HEK293 (cell line): ENCODE measurements around the gene GLIPR1.

Experiments
- HOXD13 ChIP-seq: sonication (generic); formaldehyde crosslinking; IDR thresholded peaks from 2 replicates; pipeline ENCODE4 v1.8.0; 2022; ENCODE audit warnings: missing genetic modification reagents, borderline replicate concordance
- PRDM10 ChIP-seq: fragments of 450-650 bp; formaldehyde crosslinking; IDR thresholded peaks from 2 replicates; pipeline ENCODE4 v1.5.1; 2016; ENCODE audit warnings: missing biosample characterization, missing genetic modification characterization
- SCRT1 ChIP-seq: fragments of 450-650 bp; formaldehyde crosslinking; IDR thresholded peaks from 2 replicates; pipeline ENCODE4 v1.5.1; 2016; ENCODE audit warnings: missing biosample characterization, missing genetic modification characterization, borderline replicate concordance
- SP3 ChIP-seq: fragments of 450-650 bp; formaldehyde crosslinking; IDR thresholded peaks from 2 replicates; pipeline ENCODE4 v1.5.1; 2016; ENCODE audit warnings: missing biosample characterization, missing genetic modification characterization
- SP7 ChIP-seq: fragments of 450-650 bp; formaldehyde crosslinking; IDR thresholded peaks from 2 replicates; pipeline ENCODE4 v1.5.1; 2016; ENCODE audit warnings: missing biosample characterization, missing genetic modification characterization
- ZNF157 ChIP-seq: fragments of 450-650 bp; formaldehyde crosslinking; IDR thresholded peaks from 2 replicates; pipeline ENCODE4 v1.5.1; 2016; ENCODE audit warnings: missing biosample characterization, missing genetic modification characterization
- ZNF214 ChIP-seq: fragments of 450-650 bp; formaldehyde crosslinking; IDR thresholded peaks from 2 replicates; pipeline ENCODE4 v1.5.1; 2017; ENCODE audit warnings: missing biosample characterization, mild to moderate bottlenecking, missing genetic modification characterization, borderline replicate concordance
- ZNF23 ChIP-seq: fragments of 450-650 bp; formaldehyde crosslinking; IDR thresholded peaks from 2 replicates; pipeline ENCODE4 v1.5.1; 2016; ENCODE audit warnings: missing biosample characterization, missing genetic modification characterization, borderline replicate concordance
- ZNF24 ChIP-seq: fragments of 450-650 bp; formaldehyde crosslinking; IDR thresholded peaks from 2 replicates; pipeline ENCODE4 v1.5.1; 2016; ENCODE audit warnings: missing biosample characterization, missing genetic modification characterization
- ZNF280C ChIP-seq: fragments of 450-650 bp; formaldehyde crosslinking; IDR thresholded peaks from 2 replicates; pipeline ENCODE4 v1.5.1; 2016; ENCODE audit warnings: missing biosample characterization, missing genetic modification characterization
- ZNF335 ChIP-seq: fragments of 450-650 bp; formaldehyde crosslinking; conservative IDR thresholded peaks from 2 replicates; pipeline ENCODE4 v1.5.1; 2016; ENCODE audit warnings: missing biosample characterization, missing genetic modification characterization
- ZNF341 ChIP-seq: fragments of 450-650 bp; formaldehyde crosslinking; IDR thresholded peaks from 2 replicates; pipeline ENCODE4; 2016; ENCODE audit warnings: low read depth, missing biosample characterization, missing genetic modification characterization
- ZNF391 ChIP-seq: fragments of 450-650 bp; formaldehyde crosslinking; IDR thresholded peaks from 2 replicates; pipeline ENCODE4 v1.5.1; 2016; ENCODE audit warnings: low read depth, missing biosample characterization, missing genetic modification characterization, borderline replicate concordance
- ZNF426 ChIP-seq: fragments of 450-650 bp; formaldehyde crosslinking; IDR thresholded peaks from 2 replicates; pipeline ENCODE4 v1.5.1; 2017; ENCODE audit warnings: missing biosample characterization, missing genetic modification characterization, mild to moderate bottlenecking, inconsistent platforms, moderate library complexity
- ZNF580 ChIP-seq: fragments of 450-650 bp; formaldehyde crosslinking; IDR thresholded peaks from 2 replicates; pipeline ENCODE4 v1.5.1; 2016; ENCODE audit warnings: missing biosample characterization, missing genetic modification characterization
- ZNF585B ChIP-seq: fragments of 450-650 bp; formaldehyde crosslinking; IDR thresholded peaks from 2 replicates; pipeline ENCODE4 v1.5.1; 2016; ENCODE audit warnings: missing biosample characterization, missing genetic modification characterization
- ZNF610 ChIP-seq: fragments of 450-650 bp; formaldehyde crosslinking; IDR thresholded peaks from 2 replicates; pipeline ENCODE4 v1.5.1; 2016; ENCODE audit warnings: missing biosample characterization, missing genetic modification characterization, borderline replicate concordance
- ZNF664 ChIP-seq: fragments of 450-650 bp; formaldehyde crosslinking; IDR thresholded peaks from 2 replicates; pipeline ENCODE4 v1.5.1; 2016; ENCODE audit warnings: missing biosample characterization, missing genetic modification characterization
- ZNF76 ChIP-seq: fragments of 450-650 bp; formaldehyde crosslinking; IDR thresholded peaks from 2 replicates; pipeline ENCODE4; 2016; ENCODE audit warnings: low read depth, missing biosample characterization, missing genetic modification characterization, borderline replicate concordance
- ZNF768 ChIP-seq: fragments of 450-650 bp; formaldehyde crosslinking; IDR thresholded peaks from 2 replicates; pipeline ENCODE4 v1.5.1; 2018; ENCODE audit warnings: missing biosample characterization, mild to moderate bottlenecking, missing genetic modification characterization
- ZSCAN23 ChIP-seq: fragments of 450-650 bp; formaldehyde crosslinking; IDR thresholded peaks from 2 replicates; pipeline ENCODE4 v1.5.1; 2016; ENCODE audit warnings: missing biosample characterization, missing genetic modification characterization
- ZXDB ChIP-seq: fragments of 450-650 bp; formaldehyde crosslinking; IDR thresholded peaks from 2 replicates; pipeline ENCODE4 v1.5.1; 2016; ENCODE audit warnings: missing biosample characterization, missing genetic modification characterization
- TF ChIP-seq, protein P1 (sequence below): fragments of 450-650 bp; formaldehyde crosslinking; conservative IDR thresholded peaks from 2 replicates; pipeline ENCODE4 v1.5.1; 2016; ENCODE audit warnings: low read depth, missing biosample characterization, missing genetic modification characterization
- TF ChIP-seq, protein P2 (sequence below): fragments of 450-650 bp; IDR thresholded peaks from 2 replicates; pipeline ENCODE4 v1.5.1; 2018; ENCODE audit warnings: missing biosample characterization, missing genetic modification characterization

GLIPR1 gene

DNA sequence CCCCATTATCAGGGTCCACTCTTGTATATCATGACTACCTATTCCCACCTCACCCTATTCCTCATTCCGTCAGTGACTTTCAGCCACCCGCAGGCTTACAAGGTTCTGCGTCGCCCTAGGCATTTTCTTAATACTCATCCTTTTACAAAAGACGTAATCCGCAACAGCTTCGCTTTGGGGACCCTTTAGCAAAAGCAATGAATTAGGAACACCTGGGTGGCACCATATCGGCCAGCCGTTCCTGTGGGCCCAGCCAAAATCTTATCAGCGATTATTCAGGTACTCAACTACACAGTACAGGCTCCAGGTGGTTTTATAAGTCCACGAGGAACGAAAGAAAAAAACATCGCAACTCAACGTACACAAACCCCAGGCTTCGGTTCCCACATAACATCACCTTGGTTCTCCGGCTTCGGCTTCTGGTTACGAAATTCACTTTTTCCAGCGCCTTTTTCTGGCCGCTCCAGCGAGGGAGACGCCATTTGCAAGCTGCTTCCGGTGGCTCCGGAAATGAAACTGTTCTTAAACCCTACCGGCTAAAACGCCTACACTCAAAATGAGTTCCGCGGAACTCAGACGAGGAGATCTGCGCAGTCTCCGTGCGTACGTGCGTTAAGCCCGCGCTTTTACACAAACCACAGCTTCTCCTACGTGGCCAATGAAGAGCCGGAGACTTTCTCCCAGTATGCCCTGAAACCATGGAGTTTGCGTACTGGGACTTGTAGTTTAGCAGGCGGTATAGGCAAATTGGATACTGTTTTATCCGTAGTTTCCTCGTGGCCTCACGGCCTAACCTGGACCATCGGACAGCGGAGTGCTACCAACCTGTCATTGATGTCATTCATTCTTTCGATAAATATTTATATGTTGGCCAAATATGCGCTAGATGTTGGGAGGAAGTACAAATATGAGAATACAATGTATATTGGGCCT is 30.8 kb downstream of the GLIPR1 start, which contains the start of gene KRR1 (continued):
- TF ChIP-seq, protein P1, sequence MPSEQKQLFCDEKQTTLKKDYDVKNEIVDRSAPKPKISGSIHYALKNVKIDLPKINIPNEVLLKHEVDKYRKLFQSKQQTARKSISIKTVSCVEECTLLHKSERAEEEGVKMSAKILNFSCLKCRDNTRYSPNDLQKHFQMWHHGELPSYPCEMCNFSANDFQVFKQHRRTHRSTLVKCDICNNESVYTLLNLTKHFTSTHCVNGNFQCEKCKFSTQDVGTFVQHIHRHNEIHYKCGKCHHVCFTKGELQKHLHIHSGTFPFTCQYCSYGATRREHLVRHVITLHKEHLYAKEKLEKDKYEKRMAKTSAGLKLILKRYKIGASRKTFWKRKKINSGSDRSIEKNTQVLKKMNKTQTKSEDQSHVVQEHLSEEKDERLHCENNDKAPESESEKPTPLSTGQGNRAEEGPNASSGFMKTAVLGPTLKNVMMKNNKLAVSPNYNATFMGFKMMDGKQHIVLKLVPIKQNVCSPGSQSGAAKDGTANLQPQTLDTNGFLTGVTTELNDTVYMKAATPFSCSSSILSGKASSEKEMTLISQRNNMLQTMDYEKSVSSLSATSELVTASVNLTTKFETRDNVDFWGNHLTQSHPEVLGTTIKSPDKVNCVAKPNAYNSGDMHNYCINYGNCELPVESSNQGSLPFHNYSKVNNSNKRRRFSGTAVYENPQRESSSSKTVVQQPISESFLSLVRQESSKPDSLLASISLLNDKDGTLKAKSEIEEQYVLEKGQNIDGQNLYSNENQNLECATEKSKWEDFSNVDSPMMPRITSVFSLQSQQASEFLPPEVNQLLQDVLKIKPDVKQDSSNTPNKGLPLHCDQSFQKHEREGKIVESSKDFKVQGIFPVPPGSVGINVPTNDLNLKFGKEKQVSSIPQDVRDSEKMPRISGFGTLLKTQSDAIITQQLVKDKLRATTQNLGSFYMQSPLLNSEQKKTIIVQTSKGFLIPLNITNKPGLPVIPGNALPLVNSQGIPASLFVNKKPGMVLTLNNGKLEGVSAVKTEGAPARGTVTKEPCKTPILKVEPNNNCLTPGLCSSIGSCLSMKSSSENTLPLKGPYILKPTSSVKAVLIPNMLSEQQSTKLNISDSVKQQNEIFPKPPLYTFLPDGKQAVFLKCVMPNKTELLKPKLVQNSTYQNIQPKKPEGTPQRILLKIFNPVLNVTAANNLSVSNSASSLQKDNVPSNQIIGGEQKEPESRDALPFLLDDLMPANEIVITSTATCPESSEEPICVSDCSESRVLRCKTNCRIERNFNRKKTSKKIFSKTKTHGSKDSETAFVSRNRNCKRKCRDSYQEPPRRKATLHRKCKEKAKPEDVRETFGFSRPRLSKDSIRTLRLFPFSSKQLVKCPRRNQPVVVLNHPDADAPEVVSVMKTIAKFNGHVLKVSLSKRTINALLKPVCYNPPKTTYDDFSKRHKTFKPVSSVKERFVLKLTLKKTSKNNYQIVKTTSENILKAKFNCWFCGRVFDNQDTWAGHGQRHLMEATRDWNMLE (tag by site-specific recombination): peak; percentile 99
- TF ChIP-seq ZNF426 (tag by site-specific recombination) (no peak), ZNF664 (tag by site-specific recombination) (no peak), ZNF23 (tag by site-specific recombination) (no peak), ZNF157 (tag by site-specific recombination) (no peak), ZNF341 (tag by site-specific recombination) (0 out of 2 replicates have a peak, but pooled peaks have one; percentile 42), HOXD13 (CRISPR knock-in tag) (0 out of 2 replicates have a peak, but pooled peaks have one; percentile 64), ZNF610 (tag by site-specific recombination) (0 out of 2 replicates have a peak, but pooled peaks have one; percentile 31), ZNF76 (tag by site-specific recombination) (peak; percentile 97), ZNF768 (tag by site-specific recombination) (no peak), PRDM10 (tag by site-specific recombination) (peak; percentile 45; the same call in 1 of the 2 replicates), ZNF585B (tag by site-specific recombination) (no peak), ZNF580 (tag by site-specific recombination) (peak; percentile 95), ZNF24 (0 out of 2 replicates have a peak, but pooled peaks have one; percentile 61), ZNF335 (peak; percentile 85), ZSCAN23 (0 out of 2 replicates have a peak, but pooled peaks have one; percentile 62), ZNF391 (tag by site-specific recombination) (peak; percentile 61; the same call in 1 of the 2 replicates), ZXDB (tag by site-specific recombination) (peak; percentile 93), SP3 (peak; percentile 65), SCRT1 (no peak), ZNF280C (tag by site-specific recombination) (no peak), ZNF214 (tag by site-specific recombination) (no peak), SP7 (tag by site-specific recombination) (peak; percentile 86)
- TF ChIP-seq, protein P2, sequence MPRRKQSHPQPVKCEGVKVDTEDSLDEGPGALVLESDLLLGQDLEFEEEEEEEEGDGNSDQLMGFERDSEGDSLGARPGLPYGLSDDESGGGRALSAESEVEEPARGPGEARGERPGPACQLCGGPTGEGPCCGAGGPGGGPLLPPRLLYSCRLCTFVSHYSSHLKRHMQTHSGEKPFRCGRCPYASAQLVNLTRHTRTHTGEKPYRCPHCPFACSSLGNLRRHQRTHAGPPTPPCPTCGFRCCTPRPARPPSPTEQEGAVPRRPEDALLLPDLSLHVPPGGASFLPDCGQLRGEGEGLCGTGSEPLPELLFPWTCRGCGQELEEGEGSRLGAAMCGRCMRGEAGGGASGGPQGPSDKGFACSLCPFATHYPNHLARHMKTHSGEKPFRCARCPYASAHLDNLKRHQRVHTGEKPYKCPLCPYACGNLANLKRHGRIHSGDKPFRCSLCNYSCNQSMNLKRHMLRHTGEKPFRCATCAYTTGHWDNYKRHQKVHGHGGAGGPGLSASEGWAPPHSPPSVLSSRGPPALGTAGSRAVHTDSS (tag by site-specific recombination): no peak
